NCI-H460 (cell line): ENCODE measurements around the gene IL31RA. TPM values are rescaled to one million over a fixed set of nuclear protein-coding genes. Genes with fewer than 3 reads are reported as not detected.

ENCODE experiments used
- DNase-seq: peaks from one replicate; pipeline ENCODE4 v3.0.0-alpha.2; 2016; ENCODE audit warnings: low read depth; ENCODE audit errors: extremely low read depth
- total RNA-seq: library from RNA; depleted of rRNA; stranded (reverse); fragments of >200 nt; shearing (Covaris generic); gene quantifications from 2 replicates; pipeline ENCODE4 v1.2.3, GENCODE V29; 2014

The IL31RA gene
- total RNA-seq, 1 experiment from 2014 or later: not detected

DNA sequence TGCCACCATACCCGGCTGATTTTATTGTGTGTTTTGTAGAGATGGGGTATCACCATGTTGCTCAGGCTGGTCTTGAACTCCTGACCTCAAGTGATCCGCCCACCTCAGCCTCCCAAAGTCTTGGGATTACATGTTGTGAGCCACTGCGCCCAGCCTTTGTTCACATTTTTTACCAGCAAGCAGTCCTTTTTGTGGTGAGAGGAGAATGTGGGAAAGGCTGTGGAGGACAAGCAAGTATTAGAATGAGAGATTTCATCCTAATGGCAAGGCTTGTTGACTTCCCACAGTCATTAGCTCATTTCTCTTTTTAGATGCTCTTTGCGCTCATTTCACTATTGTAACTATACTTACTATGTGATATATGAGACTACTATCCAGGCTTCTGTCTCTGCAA is 6.1 kb downstream of the IL31RA start:
- DNase-seq: no peak

DNA sequence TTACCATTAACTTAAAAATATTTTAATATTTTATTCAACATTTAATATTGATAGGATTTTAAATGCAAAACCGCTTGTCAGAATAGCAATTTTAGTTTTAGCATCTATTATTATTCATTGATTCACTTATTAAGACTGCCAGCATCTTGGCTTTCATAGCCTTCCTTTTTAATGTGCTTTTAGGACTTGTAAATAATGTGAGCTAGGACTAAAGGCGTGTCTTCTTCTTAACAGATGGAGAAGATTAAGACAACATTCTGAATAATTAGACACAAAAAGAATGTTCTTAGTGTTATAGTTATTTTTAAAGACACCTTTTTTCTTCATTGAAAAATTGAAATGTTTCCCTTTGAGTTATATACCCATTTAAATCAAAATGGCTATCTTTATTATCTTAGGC is 6.9 kb downstream of the IL31RA start:
- DNase-seq: no peak

DNA sequence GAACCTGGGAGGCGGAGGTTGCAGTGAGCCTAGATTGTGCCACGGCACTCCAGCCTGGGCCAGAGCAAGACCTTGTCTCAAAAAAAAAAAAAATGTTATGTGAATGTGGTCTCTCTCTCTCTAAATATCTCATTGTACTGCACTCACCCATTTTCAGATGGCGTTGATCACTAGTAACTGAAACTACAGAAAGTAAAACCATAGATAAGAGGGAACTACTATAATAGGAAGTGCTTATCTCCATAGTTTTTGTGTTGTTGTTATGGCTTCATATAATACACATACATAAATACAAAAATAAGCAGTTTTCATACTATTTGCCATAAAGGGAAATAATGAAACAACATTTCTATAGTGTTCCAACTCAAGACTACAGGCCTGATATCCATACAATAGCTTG is 9.1 kb downstream of the IL31RA start:
- DNase-seq: no peak

DNA sequence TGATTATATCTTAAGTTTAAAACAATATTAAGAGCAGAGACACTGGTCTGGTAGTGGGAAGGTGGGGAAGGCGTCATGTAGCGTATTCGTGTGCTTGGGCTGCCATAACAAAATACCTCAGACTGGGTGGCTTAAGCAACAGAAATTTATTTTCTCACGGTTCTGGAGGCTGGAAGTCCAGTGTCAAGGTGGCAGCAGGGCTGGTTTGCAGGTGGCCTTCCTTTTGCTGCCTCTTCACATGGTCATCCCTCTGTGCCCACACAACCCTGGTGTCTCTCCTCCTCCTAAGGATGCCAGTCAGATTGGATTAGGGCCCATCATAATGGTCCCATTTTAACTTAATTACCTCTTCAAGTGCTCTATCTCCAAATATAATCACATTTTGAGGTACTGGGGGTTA is 9.6 kb downstream of the IL31RA start:
- no peak for DNase-seq

DNA sequence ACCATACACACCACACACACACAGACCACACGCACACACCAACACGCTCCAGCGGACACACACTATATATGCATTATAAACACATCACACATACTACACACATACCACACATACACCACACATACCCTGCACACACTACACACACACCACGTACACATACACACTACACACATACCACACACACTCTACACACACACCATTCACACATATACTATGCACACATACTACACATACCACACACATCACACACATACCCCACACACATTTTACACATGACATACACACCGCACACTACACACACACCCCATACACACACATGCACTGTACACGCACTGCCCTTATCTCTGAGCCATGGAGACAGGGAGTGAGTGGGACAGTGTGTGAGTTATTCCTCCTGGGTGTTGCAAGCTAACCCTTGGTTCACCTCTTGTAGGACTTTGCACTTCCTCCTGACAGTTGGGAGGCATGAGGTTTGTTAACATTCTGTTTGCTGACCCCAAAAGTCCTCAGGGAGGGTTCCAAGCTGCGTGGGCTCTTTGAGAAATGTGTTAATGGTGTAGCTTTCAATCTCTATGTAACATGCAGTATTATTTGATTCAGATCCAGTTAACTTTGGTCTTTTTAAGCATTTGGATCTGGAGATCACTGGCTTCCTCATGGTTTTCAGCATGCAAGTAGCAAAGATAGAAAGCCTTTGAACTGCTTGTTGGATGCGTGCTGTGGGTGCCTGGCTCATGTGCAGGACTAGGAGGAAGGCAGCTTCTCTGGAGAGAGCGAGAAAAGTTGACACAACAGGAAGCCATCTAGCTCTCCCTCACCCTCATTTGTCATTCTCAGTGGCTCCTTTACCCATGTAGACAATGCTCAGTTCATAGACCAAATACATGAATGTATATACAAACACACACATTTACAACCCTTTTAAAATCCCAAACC is 13.7 kb downstream of the IL31RA start:
- DNase-seq: no peak

DNA sequence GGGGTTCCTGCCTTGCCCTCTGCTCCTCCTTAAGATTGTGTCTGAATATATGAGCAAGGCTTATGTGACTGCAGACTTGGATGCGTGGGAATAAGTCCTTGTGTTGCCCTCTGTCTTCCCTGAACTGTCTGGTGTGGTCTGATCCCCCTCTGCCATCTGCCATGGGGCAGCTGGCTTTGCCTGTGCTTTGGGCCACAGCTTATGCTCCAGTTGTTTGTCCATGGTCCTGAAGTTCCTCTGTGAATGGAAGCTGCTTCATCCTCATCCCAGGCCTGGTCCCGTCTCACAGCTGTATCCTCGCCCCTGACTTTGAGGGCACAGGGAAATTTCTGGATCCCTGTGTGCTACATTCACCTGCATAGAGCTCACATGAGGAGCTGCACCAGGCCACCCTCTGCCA is 14.7 kb downstream of the IL31RA start:
- DNase-seq: no peak

DNA sequence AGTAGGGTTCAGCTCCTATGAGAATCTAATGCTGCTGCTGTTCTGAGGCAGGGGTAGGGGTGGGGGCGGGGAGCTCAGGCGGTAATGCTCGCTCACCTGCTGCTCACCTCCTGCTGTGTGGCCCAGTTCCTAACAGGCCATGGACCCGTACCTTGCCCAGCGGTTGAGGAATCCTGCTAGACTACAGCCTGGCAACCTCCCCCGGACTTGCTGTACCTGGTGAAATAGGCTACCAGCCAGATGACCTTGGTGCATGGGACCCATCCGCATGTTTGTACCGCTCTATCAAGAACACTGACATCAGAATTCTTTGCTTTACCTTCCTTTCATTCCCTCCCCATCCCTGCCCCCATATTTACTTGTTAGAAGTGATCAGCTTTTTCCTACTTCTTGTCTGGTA is 15.3 kb downstream of the IL31RA start:
- DNase-seq: no peak

DNA sequence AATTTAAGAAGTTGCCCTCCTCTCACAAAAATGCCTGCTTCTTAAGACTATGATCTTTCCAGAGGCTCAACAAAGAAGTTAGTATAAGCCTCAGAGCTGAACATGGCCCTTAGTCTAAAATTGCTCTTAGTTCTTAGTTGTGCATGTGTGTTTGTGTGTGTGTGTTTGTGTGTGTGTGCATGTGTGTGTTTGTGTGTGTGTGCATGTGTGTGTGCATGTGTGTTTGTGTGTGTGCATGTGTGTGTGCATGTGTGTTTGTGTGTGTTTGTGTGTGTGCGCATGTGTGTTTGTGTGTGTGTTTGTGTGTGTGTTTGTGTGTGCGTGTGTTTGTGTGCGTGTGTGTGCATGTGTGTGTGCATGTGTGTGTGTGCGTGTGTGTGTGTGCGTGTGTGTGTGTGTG is 15.8 kb downstream of the IL31RA start:
- no peak for DNase-seq

DNA sequence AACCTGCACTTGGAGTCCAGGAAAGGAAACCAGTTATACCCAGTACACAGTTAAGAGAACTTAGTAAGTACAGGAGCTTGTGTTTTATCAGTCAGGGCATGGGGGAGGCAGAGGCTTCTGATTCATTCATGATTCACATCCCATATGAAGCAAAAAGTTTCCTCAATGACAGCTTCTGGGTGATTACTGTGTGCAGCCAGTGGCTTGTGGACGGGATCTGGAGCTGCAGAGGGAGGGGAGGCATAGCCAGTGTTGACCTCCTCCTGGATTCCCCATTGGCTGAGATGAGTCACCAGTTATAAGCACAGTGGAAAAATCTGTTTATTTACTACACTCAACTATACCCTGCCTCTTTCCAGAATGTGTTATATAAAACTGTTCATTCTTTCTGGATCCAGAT is 17.7 kb downstream of the IL31RA start:
- DNase-seq: peak; percentile 30

DNA sequence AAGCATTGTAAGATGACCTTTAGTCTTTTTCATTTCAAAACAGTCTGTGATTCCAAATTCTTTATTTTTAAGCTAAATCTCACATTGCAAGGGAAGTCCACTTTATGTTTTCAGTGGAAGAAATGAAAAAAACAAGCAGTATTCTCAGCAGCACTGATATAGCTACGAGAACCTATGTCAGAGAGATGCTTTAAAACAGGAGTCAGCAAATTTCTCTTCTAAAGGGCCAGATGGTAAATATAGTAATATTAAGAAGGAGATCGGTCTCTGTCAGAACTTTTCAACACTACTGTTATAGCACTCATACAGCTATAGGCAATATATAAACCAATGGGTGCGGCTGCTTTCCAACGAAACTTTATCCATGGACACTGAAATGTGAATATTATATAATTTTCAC is 18.7 kb downstream of the IL31RA start:
- DNase-seq: no peak

DNA sequence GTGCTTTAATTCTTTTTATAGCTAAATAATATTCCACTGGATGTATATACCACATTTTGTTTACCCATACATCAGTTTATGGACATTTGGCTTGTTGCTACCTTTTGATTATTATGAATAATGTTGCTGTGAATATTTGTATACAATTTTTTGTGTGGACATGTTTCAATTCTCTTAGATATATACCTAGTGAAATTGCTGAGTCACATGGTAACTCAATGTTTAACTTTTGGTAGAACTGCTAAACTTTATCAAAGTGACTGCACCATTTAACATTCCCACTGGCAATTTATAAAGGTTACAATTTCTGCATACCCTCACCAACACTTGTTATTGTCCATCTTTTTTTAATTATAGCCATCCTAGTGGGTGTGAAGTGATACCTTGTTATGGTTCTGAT is 22.1 kb downstream of the IL31RA start:
- no peak for DNase-seq

DNA sequence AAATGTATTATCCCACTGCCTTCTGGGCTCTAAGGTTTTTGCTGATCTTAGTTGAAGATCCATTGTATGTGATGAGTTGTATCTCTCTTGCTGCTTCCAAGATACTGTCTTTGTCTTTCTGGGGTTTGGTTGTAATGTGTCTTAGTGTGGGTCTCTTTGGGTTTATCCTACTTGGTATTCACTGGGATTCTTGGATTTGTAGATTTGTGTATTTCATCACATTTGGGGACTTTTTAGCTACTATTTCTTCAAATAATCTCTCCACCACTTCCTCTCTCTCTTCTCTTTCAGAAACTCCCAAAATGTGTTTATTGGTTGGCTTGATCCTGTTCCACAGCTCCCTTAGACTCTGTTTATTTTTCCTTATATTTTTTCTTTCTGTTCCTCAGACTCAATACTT is 26.5 kb downstream of the IL31RA start:
- no peak for DNase-seq

DNA sequence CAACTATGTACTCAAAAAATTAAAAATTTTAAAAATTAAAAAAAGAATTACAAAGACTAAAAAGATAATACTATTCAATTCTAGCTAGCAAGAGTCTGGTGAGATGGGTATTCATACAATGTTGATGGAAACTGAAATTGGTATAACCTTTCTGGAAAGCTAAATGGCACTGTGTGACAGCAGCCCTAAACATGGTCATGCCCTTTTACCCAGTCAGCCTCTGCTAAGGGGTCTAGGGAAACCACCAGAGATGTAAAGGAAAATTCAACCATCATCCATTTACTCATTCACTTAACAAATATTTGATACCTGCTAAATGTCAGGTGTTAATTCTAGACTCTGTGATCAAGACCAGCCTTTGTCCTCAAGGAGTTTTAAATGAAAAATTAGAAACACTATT is 29.3 kb downstream of the IL31RA start:
- no peak for DNase-seq

DNA sequence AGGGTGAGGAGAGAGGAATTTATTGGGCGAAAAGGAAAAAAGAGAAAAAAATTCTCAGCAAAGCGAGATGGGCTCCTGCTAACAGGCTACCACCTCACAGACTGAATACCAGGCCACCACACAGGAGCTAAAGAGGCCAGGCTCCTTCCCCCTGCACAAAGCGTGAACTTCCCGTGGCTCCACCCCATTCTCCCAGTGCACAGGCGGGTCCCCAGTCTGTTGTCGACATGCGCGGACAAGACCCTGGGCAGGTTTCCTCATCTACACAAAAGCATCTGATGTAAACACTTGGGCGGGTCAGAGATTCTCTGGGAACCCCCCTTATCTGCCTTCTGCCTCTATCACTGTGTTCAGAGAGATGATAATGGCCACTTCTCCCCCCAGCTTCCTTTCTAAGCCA is 34.2 kb downstream of the IL31RA start:
- DNase-seq: no peak

DNA sequence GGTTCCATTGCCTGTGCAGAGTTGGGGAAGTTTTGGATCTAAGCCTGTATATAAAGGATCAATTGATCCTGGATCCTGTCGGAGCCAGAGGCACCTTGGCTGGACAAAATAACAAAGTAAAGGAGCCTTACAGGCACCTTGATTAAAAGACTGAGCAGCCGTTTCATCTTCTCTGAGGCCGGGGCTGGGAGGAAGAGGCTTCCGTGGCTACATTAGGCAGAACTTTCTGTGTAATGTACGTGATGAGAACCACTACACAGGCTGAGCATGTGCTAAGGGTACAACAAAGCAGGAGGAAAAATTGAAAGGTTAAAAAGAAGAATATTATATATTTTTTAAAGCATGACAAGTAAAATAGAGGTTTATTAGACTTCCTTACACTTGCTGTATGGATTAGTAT is 37.0 kb downstream of the IL31RA start:
- DNase-seq: no peak

DNA sequence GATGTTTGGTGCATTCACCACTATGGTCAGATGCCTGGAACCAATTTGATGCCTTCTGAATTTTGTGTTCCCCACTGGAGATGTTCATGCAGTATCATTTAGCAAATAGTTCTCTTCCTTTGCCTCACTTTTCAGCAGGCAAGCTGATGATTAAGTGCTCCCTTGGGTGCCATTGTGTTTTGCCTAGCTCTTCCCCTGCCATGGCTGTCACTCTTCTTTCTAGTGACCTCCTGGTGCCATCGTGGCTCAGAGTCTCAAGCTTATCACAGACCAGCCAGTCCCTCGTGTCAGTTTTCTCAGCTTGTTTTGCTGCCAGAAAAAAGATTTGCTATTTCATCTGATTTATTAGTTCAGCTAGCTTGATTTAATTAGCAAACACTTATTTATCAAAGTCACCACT is 41.3 kb downstream of the IL31RA start:
- DNase-seq: no peak

DNA sequence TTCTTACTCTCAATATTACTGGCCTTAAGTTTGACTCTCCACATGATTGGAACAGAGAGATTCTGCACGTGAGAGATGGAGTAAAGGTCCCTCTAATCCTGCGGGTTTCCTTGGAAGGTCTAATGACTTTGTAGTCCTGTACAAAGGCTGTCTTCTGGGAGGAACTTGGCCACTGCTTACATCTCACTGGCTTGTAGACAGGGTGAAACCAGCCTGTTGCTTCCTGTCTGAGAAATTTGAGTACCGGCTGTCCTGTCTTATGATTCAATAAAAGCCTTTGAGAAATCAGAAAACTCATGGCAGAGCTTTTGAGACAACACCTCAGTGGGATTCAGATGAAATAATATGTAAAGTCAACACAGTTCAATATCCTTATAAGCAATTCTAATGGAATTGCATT is 43.0 kb downstream of the IL31RA start:
- no peak for DNase-seq

DNA sequence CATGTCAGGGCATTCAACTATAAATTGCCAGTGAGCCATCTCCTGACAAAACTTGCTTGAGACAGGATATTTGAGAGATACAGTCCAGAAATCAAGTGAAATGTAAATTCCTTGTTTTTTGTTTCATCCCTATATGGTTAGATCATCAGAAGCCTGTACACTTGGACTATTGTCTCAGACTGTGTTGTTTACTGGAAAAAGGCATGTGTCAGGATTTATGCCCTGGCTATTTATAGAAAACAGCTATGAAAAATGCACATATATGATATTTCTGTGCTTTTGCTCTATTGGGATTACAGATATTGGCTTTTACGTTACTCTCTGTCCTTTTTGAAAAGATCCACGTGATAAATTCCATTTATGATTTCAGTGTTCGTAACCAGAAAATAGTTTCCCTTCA is 44.2 kb downstream of the IL31RA start:
- no peak for DNase-seq

DNA sequence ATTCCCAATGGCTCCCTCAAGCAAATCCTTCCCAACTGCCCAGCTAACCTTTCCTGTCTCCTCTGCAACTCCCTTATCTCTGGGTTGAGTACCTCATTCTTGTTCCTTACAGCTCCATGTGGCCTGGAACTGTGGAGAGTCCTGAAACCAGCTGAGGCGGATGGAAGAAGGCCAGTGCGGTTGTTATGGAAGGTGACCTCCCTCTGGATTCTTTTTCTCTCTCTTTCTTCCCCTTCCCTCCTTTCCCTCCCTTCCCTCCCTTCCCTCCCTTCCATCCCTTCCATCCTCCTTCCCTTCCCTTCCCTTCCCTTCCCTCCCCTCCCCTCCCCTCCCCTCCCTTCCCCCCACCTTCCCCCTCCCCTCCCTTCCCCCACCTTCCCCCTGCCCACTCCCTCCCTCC is 45.1 kb downstream of the IL31RA start:
- DNase-seq: no peak

DNA sequence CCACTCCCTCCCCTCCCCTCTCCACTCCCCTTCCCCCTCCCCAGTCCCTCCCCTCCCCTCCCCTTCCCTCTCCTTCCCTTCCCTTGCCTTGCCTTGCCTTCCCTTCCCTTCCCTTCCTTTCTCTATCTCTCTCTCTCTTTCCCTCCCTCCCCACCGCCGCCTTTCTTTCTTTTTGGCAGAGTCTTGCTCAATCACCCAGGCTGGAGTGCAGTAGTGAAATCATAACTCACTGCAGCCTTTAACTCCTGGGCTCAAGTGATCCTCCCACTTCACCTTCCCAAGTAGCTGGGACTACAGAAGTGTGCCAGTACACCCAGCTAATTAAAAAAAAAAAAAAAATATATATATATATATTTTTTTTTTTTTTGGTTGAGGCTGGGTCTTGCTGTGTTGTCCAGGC is 45.5 kb downstream of the IL31RA start:
- DNase-seq: no peak

DNA sequence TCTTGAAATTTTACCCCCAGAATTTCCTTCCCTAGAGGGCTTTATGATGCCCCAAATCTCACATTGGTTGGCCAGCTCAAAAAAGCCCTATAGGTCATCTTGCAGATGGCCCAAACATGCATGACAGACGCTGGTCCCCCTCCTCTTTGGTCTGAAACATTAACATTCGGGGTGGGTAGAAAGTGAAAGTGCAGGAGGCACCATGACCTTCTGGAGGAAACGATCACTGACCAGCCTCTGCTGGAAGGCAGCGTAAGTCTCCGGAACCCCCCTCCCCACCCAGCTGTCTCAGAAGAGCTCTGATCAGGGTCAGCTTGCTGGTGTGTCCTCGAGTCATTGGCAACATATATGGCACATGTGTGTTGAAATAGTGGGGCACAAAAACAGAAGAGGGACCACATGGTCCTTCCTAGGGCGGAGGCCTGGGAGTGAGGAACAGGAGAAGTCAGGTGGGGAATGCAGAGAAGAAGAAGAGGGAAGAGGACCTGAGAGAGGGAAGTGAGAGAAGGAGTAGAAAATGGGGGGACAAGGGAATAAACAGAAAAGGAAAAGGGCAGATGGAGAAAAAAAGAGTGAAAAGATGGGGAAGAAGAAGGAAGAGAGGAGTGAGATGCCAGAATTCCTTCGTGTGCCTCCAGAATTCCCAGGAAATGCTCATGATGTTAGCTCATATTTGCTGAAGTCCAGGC is 46.2 kb downstream of the IL31RA start:
- no peak for DNase-seq

DNA sequence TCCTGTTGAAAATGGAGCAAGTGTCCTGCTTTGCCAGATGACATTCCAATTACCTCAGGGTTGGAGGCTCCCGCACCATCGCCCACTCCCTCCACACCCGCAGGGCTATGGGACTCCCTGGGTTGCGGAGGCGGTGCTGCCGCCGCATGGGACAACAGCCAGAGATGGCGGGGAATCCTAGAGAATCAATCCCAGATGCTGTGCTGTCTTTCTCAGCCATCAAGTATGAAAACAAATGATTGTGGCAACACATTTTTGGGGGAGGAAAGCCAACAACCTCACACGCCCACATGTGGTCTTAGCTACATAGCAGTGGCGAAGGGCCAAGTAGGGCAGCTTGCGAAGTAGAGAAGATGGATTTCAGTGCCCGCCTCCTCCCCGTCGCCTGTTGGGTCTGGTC is 46.7 kb downstream of the IL31RA start:
- DNase-seq: no peak
